ENCODE results near the gene VSIG2. TPM values are rescaled to one million over a fixed set of nuclear protein-coding genes. Genes with fewer than 3 reads are reported as not detected.
"Not testable (repeated sequence)": the region's sequence is repeated elsewhere in the genome, so short reads cannot be mapped to it uniquely, and the experiment has no call there.

Gene VSIG2
- total RNA-seq, 1 donor: not detected

- H3K4me3 ChIP-seq (ENCODE audit: low read depth, low read length): no peak overlapping the region
- peak; percentile 4 for TF ChIP-seq CTCF (IDR thresholded peaks at IDR 0.05; ENCODE audit: insufficient read depth, low read length)
- DNase-seq (ENCODE audit: low read depth): no peak
Observed at GRCh38 chr11:124778281-124778680, 26.2 kb upstream of the VSIG2 start.

DNA sequence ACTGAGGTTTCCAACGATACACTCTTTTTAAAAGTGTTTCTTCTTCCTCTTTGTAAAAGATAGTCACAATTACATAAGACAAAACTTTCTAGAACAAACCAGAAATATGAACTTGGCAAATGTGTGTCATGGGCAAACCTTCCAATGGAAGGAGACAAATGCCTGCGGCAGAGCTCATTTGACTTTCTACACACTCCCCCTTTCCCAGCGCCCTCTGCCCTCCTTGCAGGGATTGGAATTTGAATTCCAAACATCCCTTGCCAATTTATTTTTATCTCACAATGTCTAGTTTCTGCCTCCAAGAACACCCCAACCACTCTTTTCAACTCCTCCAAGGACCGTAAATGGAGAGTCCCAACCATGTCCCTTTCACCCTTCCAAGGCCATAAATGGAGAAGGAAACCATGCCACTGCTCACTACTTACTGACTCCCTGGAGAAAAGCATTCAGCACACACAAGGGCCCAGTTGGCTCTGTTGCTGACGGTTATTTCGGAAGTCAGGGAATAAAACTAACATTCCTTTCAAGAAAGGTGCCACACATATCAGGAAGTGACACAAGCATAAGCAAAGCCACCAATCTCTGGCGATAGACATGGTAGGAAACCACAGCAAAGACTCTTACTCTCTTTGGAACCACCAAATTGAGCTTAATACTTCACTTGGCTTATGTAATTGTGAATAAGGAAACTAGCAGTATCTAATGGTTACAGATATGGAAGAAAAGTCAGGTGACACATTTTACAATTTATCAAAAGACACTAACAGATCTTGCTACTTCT, 25.0 kb upstream of the VSIG2 start:
- DNase-seq (ENCODE audit: low read depth): no peak
- no peak for TF ChIP-seq CTCF (IDR thresholded peaks at IDR 0.05; ENCODE audit: insufficient read depth, low read length)
- no peak overlapping the region for H3K4me3 ChIP-seq (ENCODE audit: low read depth, low read length)

DNA sequence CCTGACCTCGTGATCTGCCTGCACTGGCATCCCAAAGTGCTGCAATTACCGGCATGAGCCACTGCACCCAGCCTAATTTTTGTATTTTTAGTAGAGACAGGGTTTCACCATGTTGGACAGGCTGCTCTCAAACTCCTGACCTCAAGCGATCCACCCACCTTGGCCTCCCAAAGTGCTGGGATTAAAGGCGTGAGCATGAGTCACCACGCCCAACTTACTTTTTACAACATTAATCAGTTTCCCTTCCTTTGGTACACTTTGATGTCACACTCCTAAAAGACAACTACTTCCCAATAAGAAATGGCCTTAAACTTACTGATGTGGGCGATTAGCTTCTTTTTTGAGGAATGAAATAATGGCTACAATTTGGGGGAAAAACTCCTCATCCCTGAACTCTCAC, 18.9 kb upstream of the VSIG2 start:
- not testable (repeated sequence) for DNase-seq (ENCODE audit: low read depth); H3K4me3 ChIP-seq (ENCODE audit: low read depth, low read length)

DNA sequence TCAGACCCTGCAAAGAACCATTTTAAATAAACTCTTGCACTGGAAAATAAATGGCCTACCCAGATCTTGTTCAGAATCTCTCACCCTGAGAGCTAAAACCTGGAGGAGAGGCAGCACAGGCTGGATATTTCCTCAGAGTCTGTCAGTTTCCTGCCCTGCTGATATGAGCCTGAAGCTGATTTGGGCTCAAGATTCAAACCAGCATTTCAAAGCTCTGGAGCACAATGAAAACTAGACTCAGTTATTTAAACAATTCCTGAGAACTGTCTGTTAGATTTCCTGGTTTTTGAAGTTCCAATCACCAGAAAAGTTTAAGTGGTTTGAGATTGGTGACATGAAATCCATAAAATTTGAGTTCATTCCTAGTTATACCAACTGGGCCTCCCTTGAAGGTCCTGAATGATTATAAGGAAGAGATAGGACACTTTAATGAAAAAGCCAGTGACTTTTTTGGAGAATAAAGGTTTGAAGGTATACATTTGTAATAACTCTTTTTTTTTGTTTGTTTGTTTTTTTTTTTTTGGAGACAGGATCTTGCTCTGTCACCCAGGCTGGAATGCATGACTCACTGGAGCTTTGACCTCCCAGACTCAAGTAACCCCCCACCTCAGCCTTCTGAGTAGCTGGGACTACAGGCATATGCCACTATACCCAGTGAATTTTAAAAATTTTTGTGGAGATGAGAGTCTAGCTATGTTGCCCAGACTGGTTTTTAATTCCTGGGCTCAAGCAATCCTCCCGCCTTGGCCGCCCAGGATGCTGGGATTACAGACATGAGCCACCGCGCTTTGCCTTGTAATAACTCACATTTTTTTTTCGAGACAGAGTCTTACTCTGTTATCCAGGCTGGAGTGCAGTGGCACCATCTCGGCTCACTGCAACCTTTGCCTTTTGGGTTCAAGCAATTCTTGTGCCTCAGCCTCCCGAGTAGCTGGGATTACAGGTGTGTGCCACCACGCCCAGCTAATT, 18.0 kb upstream of the VSIG2 start:
- no peak for DNase-seq (ENCODE audit: low read depth)
- no peak overlapping the region for H3K4me3 ChIP-seq (ENCODE audit: low read depth, low read length)

DNA sequence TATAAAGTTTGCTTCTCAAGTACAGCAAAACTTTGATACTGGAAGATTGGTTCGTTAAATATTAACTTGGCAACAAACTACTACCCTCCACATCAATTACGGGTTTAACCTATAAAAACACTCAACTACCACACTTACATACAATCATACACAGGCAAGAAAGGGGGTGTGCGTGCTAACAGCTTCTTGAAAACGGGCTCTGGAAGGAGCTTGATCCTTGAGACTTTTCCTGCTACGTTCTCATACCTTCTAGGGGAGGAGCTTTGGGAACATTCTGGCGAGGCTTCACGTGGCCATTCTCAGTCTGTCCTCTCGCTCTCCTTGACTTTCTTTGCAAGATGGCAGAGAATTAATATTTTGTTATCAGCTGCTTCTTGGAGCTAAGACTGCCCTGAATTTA, 16.9 kb upstream of the VSIG2 start:
- no peak for DNase-seq (ENCODE audit: low read depth)

More for the DNA sequence above, 18.0 kb upstream of the VSIG2 start:
- no peak for TF ChIP-seq CTCF (IDR thresholded peaks at IDR 0.05; ENCODE audit: insufficient read depth, low read length)

GRCh38 chr11:124766156-124766555, 14.1 kb upstream of the VSIG2 start:
- no peak for DNase-seq (ENCODE audit: low read depth)
- H3K4me3 ChIP-seq (ENCODE audit: low read depth, low read length): no peak overlapping the region
- no peak for TF ChIP-seq CTCF (IDR thresholded peaks at IDR 0.05; ENCODE audit: insufficient read depth, low read length)

More for the DNA sequence above, 16.9 kb upstream of the VSIG2 start:
- H3K4me3 ChIP-seq (ENCODE audit: low read depth, low read length): no peak overlapping the region
- no peak for TF ChIP-seq CTCF (IDR thresholded peaks at IDR 0.05; ENCODE audit: insufficient read depth, low read length)

Data from fibroblast of the aortic adventitia (primary cell).